Measurements from ENCODE around the gene CD300LG. TPM values are rescaled to one million over a fixed set of nuclear protein-coding genes. Genes with fewer than 3 reads are reported as not detected.
A peak's percentile ranks its signal among the peaks of the same experiment; 100 is the strongest.

CD300LG gene
- total RNA-seq, 1 donor from 2014 or later, result 1.6 TPM

DNA sequence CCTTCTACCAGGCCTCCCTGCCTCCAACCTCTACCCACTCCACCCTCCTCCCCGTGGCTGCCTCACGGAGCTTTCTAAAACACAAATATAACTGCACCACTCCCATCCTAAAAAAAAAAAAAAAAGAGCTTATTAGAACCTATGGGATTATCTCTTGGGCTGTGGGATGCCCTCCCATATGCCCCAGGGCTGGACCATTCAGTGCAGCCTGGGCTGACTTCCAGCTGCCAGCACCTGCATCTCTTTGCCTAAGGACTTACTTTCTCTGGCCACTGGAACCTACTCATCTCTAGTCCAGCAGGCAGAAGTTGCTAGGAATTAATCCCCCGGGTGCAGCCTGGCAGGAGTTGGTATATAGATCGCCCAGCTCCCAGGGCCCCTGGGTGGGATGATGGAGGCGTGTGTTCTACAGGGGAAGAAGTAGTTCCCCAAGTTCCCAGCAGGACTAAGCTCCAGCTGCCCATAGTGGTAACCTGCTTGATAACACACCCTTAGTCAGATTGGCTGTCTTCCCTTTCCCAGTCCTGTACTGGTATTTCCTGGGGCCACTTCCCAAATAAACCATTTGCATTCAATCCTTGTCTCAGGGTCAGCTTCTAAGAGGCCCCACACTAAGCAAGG is 24.3 kb upstream of the CD300LG start:
- Histone ChIP-seq H3K4me3 (ENCODE audit: low read length in 3 of 3) (no peak overlapping the region), H3K9me3 (ENCODE audit: control insufficient read depth in 3 of 3, low read length in 3 of 3) (no peaks in the 10 kb centered on the region), H3K9ac (ENCODE audit: low read depth in 1 of 3, low read length in 3 of 3) (no peak overlapping the region), H3K36me3 (ENCODE audit: control insufficient read depth in 3 of 3, insufficient read depth in 3 of 3, low read length in 3 of 3) (peaks cover 0 to 3% (median 0%) of the 10 kb centered on the region in 3 donors), H3K4me1 (ENCODE audit: control insufficient read depth in 3 of 3, insufficient read depth in 3 of 3, low read length in 3 of 3) (no peaks in the 10 kb centered on the region), H3K27ac (ENCODE audit: low read depth, low read length) (no peak overlapping the region), H3K27me3 (ENCODE audit: control insufficient read depth in 3 of 3, insufficient read depth in 3 of 3, low read length in 3 of 3) (no peaks in the 10 kb centered on the region)

DNA sequence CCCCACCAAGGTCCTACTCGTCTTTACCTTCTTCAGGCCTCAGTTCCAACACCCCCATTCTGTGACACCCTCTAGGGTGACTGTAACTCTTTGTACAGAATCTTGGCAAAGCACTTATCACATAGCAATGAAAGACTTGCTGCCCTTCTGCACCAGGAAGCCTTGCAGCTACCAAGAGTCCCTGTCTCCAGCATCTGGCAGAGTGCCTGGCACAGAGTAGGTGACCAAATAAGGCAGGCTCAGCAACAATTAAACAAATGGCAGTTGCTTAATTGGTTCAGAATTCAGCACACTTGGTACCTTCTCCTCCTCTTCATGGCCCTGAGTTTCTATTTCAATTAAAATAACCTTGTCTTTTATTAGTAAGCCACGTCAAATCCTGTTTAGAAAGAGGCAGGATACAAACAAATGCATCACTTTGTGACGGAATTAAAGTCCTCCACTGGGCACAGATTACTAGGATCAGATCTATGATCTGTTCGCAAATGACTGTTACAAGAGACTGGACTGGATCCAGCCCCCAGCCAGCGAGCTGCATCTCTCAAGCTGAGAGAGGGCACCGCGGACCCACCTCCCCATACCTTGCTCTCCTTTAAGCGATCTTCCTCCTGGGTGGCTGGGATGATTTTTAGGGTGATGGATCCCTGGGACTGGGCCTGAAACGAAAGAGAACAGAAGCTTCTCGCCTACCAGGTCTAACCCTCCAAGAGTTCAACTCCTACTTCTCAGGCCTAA is 23.5 kb upstream of the CD300LG start:
- H3K4me1 ChIP-seq (ENCODE audit: control insufficient read depth in 3 of 3, insufficient read depth in 3 of 3, low read length in 3 of 3), result no peaks in the 10 kb centered on the region

DNA sequence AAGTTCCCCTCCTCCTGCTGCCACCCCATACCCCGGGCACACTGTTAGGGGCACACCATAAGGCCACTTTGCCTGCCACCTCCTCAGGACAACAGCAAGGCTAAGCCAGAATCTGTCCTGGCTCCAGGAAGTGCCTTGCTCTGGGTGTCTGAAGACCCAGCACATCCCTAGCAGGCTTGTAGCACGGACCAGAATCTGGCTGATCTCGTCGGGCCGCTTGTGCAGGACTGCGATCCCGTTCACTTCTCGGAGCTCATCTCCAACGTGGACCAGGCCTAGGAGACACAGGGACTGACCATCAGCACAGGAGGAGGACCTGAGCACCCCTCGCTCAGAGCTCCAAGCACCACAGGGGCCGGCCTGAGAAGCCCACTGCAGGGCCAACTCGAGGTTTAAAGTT is 21.4 kb upstream of the CD300LG start:
- H3K27me3 ChIP-seq (ENCODE audit: control insufficient read depth in 3 of 3, insufficient read depth in 3 of 3, low read length in 3 of 3), result no peaks in the 10 kb centered on the region
- no peak overlapping the region for H3K27ac ChIP-seq (ENCODE audit: low read depth, low read length)
- no peaks in the 10 kb centered on the region for H3K4me1 ChIP-seq (ENCODE audit: control insufficient read depth in 3 of 3, insufficient read depth in 3 of 3, low read length in 3 of 3)
- H3K4me3 ChIP-seq (ENCODE audit: low read length in 3 of 3), result no peak overlapping the region
- peaks cover 0 to 3% (median 0%) of the 10 kb centered on the region in 3 donors for H3K36me3 ChIP-seq (ENCODE audit: control insufficient read depth in 3 of 3, insufficient read depth in 3 of 3, low read length in 3 of 3)
- H3K9me3 ChIP-seq (ENCODE audit: control insufficient read depth in 3 of 3, low read length in 3 of 3), result no peaks in the 10 kb centered on the region
- no peak overlapping the region for H3K9ac ChIP-seq (ENCODE audit: low read depth in 1 of 3, low read length in 3 of 3)

More for the DNA sequence above, 23.5 kb upstream of the CD300LG start:
- no peaks in the 10 kb centered on the region for H3K27me3 ChIP-seq (ENCODE audit: control insufficient read depth in 3 of 3, insufficient read depth in 3 of 3, low read length in 3 of 3)
- no peaks in the 10 kb centered on the region for H3K9me3 ChIP-seq (ENCODE audit: control insufficient read depth in 3 of 3, low read length in 3 of 3)
- no peak overlapping the region for H3K4me3 ChIP-seq (ENCODE audit: low read length in 3 of 3)
- H3K9ac ChIP-seq (ENCODE audit: low read depth in 1 of 3, low read length in 3 of 3), result no peak overlapping the region
- H3K27ac ChIP-seq (ENCODE audit: low read depth, low read length), result no peak overlapping the region
- peaks cover 0 to 3% (median 0%) of the 10 kb centered on the region in 3 donors for H3K36me3 ChIP-seq (ENCODE audit: control insufficient read depth in 3 of 3, insufficient read depth in 3 of 3, low read length in 3 of 3)

DNA sequence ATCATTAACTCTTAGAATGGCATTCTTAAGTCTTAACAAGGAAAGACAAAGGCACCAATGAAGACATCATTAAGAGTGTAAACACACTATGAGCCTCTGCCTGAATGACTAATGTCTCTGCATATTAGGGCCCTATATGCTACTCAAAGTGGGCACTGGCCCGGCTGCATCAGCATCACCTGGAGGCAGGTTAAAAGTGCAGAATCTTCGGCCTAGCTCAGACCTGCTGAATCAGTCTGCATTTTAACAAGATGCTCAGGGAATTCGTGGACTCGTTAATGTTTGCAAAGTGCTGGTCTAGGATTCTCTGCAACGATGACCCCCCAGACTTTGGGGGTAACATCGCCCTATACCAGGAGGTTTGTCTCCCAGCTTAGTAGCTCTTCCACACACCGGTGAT is 20.8 kb upstream of the CD300LG start:
- H3K27me3 ChIP-seq (ENCODE audit: control insufficient read depth in 3 of 3, insufficient read depth in 3 of 3, low read length in 3 of 3), result no peaks in the 10 kb centered on the region
- H3K9me3 ChIP-seq (ENCODE audit: control insufficient read depth in 3 of 3, low read length in 3 of 3), result no peaks in the 10 kb centered on the region
- peaks cover 0 to 2% (median 0%) of the 10 kb centered on the region in 3 donors for H3K36me3 ChIP-seq (ENCODE audit: control insufficient read depth in 3 of 3, insufficient read depth in 3 of 3, low read length in 3 of 3)
- H3K4me3 ChIP-seq (ENCODE audit: low read length in 3 of 3), result no peak overlapping the region
- no peaks in the 10 kb centered on the region for H3K4me1 ChIP-seq (ENCODE audit: control insufficient read depth in 3 of 3, insufficient read depth in 3 of 3, low read length in 3 of 3)
- H3K27ac ChIP-seq (ENCODE audit: low read depth, low read length), result no peak overlapping the region
- H3K9ac ChIP-seq (ENCODE audit: low read depth in 1 of 3, low read length in 3 of 3), result no peak overlapping the region

DNA sequence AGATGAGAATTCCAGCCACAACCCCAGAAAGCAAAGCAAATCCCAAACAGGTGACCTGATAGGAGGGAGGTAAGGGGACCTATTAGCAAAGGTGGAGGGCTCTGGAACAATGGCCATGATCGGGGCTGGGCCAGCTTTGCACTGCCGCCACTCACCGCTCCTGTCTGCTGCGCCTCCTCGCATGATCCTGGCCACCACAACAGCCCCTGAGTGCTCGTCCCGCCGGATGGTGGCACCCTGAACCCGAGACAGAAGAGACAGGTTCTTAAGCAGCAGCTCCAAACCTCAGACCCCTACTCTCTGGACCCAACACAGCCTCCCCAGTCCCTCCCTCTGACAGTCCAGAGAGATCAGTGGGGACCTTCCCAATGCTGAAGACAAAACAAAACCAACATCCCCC is 19.4 kb upstream of the CD300LG start:
- peaks cover 0 to 2% (median 0%) of the 10 kb centered on the region in 3 donors for H3K36me3 ChIP-seq (ENCODE audit: control insufficient read depth in 3 of 3, insufficient read depth in 3 of 3, low read length in 3 of 3)
- no peak overlapping the region for H3K4me3 ChIP-seq (ENCODE audit: low read length in 3 of 3)
- H3K9ac ChIP-seq (ENCODE audit: low read depth in 1 of 3, low read length in 3 of 3), result no peak overlapping the region
- H3K27ac ChIP-seq (ENCODE audit: low read depth, low read length), result no peak overlapping the region
- H3K4me1 ChIP-seq (ENCODE audit: control insufficient read depth in 3 of 3, insufficient read depth in 3 of 3, low read length in 3 of 3), result peaks cover 3 to 4% (median 3%) of the 10 kb centered on the region in 3 donors
- peaks cover 0 to 2% (median 0%) of the 10 kb centered on the region in 3 donors for H3K27me3 ChIP-seq (ENCODE audit: control insufficient read depth in 3 of 3, insufficient read depth in 3 of 3, low read length in 3 of 3)
- H3K9me3 ChIP-seq (ENCODE audit: control insufficient read depth in 3 of 3, low read length in 3 of 3), result no peaks in the 10 kb centered on the region

DNA sequence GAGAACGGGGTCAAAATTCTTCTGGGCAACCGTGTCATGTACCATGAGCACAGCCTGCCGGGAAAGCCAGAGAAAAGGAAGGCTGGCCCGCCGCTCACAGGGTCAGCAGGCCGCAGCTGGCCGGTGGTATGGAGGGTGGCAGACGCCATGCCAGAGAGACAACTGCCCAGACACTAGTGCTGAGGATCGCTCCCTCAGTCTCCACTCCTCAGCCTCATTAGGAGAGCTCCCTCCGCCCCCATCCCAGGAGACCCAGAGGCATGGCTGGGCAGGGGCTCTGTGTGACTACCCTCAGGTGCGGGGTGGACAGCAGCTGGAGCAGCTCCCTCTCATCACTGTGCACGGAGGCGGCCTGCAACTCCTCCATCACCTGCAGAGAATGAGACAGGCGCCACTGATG is 17.2 kb upstream of the CD300LG start:
- H3K36me3 ChIP-seq (ENCODE audit: control insufficient read depth in 3 of 3, insufficient read depth in 3 of 3, low read length in 3 of 3), result peaks cover 0 to 2% (median 0%) of the 10 kb centered on the region in 3 donors
- H3K9me3 ChIP-seq (ENCODE audit: control insufficient read depth in 3 of 3, low read length in 3 of 3), result no peaks in the 10 kb centered on the region
- peaks cover 0 to 16% (median 0%) of the 10 kb centered on the region in 3 donors for H3K27me3 ChIP-seq (ENCODE audit: control insufficient read depth in 3 of 3, insufficient read depth in 3 of 3, low read length in 3 of 3)
- H3K9ac ChIP-seq (ENCODE audit: low read depth in 1 of 3, low read length in 3 of 3), result no peak overlapping the region
- H3K4me1 ChIP-seq (ENCODE audit: control insufficient read depth in 3 of 3, insufficient read depth in 3 of 3, low read length in 3 of 3), result peaks cover 9 to 12% (median 10%) of the 10 kb centered on the region in 3 donors
- H3K4me3 ChIP-seq (ENCODE audit: low read length in 3 of 3), result no peak overlapping the region
- no peak overlapping the region for H3K27ac ChIP-seq (ENCODE audit: low read depth, low read length)

DNA sequence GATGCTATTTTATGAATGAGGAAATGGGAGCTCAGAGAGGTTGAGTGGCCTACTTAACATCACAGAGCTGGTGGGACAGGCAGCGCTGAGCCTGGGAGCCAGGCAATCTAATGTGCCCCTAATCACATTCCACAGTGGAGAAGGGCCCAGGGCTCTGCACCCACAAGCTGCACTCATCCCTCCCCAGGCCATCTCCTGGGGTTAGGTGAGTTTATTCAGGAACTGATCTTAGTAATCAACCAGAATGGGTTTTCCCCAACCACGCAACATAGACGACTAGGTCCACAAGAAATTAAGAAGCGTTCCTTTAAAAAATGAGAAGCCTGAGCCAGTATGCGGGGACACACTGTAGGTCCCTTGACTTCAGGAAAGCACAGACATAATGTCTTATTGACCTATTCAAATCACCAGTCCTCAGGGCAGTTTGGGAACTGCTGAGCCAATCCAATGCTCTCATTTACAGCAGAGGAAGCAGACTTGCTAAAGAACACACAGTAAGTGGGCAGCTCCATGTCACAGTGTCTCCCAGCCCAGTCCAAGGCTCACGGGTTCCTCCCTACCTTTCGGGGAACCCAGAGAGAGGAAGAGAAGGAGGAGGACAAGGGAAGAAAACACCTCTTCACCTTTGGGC is 16.4 kb upstream of the CD300LG start:
- Histone ChIP-seq H3K36me3 (ENCODE audit: control insufficient read depth in 3 of 3, insufficient read depth in 3 of 3, low read length in 3 of 3) (no peaks in the 10 kb centered on the region), H3K9me3 (ENCODE audit: control insufficient read depth in 3 of 3, low read length in 3 of 3) (no peaks in the 10 kb centered on the region), H3K27ac (ENCODE audit: low read depth, low read length) (no peak overlapping the region), H3K9ac (ENCODE audit: low read depth in 1 of 3, low read length in 3 of 3) (no peak overlapping the region), H3K4me3 (ENCODE audit: low read length in 3 of 3) (no peak overlapping the region), H3K4me1 (ENCODE audit: control insufficient read depth in 3 of 3, insufficient read depth in 3 of 3, low read length in 3 of 3) (peaks cover 9 to 12% (median 10%) of the 10 kb centered on the region in 3 donors), H3K27me3 (ENCODE audit: control insufficient read depth in 3 of 3, insufficient read depth in 3 of 3, low read length in 3 of 3) (peaks cover 0 to 16% (median 0%) of the 10 kb centered on the region in 3 donors)

DNA sequence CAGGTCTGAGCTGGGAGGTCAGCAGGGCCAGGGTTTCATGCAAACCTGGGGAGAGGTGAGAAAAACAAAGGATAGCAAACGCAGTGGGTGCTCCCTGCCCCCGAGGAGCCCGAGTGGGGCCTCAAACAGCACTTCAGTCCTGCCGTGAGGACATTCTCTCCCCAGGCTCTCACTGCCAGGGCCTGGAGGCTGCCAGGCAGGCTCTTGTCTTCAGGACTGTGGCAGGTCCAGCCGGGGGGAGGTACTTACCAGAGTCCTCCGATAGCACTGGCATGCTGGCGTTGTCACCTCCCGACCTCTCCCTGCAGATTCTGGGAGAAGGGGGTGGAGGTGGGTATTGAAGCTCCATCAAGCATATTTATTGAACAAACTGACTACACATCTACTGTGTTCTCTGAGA is 15.3 kb upstream of the CD300LG start:
- H3K9ac ChIP-seq (ENCODE audit: low read depth in 1 of 3, low read length in 3 of 3), result no peak overlapping the region
- no peaks in the 10 kb centered on the region for H3K36me3 ChIP-seq (ENCODE audit: control insufficient read depth in 3 of 3, insufficient read depth in 3 of 3, low read length in 3 of 3)
- H3K27me3 ChIP-seq (ENCODE audit: control insufficient read depth in 3 of 3, insufficient read depth in 3 of 3, low read length in 3 of 3), result peaks cover 0 to 16% (median 0%) of the 10 kb centered on the region in 3 donors
- peaks cover 9 to 12% (median 10%) of the 10 kb centered on the region in 3 donors for H3K4me1 ChIP-seq (ENCODE audit: control insufficient read depth in 3 of 3, insufficient read depth in 3 of 3, low read length in 3 of 3)
- H3K27ac ChIP-seq (ENCODE audit: low read depth, low read length), result no peak overlapping the region
- H3K4me3 ChIP-seq (ENCODE audit: low read length in 3 of 3), result no peak overlapping the region
- no peaks in the 10 kb centered on the region for H3K9me3 ChIP-seq (ENCODE audit: control insufficient read depth in 3 of 3, low read length in 3 of 3)

DNA sequence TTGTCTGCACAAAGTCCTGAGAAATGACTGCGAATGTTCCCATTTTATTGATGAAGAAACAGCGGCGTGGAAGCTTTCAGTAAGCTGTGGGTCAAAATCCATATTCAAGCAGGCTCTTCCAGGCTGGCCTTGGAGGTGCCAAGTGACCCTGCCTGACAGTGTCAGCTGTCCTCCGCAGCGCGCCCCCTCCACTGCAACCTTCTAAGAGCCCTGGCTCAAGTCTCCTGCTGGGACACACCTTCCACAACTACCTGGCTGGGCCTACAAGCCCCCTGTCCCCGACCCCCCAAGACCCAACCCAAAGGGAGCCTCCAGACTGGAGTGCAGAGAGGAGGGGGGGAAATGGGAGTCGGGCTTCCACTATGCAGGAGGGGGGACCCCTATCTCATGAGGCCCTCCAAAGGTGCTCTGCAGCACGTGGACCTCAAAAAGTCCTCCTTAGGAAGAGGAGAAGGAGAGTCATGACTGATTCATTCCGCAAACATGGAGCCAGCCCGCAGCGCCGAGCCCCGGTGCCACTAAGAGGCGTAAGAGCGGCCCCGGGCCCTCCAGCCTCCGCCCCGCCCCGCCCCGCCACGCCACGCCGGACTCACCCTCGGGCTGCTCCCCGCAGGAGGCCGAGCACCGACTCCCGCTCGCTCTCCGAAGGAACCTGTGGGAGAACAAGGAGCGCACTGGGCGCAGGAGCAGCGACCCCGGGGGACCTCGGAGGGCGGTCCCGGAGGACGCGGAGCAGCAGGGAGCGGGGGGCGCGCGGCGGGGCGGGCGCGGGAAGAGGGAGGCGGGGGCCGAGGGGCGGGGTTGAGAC is 14.6 kb upstream of the CD300LG start:
- Histone ChIP-seq H3K4me1 (ENCODE audit: control insufficient read depth in 3 of 3, insufficient read depth in 3 of 3, low read length in 3 of 3) (peaks cover 9 to 12% (median 10%) of the 10 kb centered on the region in 3 donors), H3K36me3 (ENCODE audit: control insufficient read depth in 3 of 3, insufficient read depth in 3 of 3, low read length in 3 of 3) (no peaks in the 10 kb centered on the region), H3K4me3 (ENCODE audit: low read length in 3 of 3) (peak overlapping the region; percentile 52 to 60 (median 58)), H3K27me3 (ENCODE audit: control insufficient read depth in 3 of 3, insufficient read depth in 3 of 3, low read length in 3 of 3) (peaks cover 0 to 16% (median 0%) of the 10 kb centered on the region in 3 donors), H3K27ac (ENCODE audit: low read depth, low read length) (no peak overlapping the region), H3K9me3 (ENCODE audit: control insufficient read depth in 3 of 3, low read length in 3 of 3) (no peaks in the 10 kb centered on the region), H3K9ac (ENCODE audit: low read depth in 1 of 3, low read length in 3 of 3) (peak overlapping the region in 2 of 3 donors; percentile 10 to 69)

Data from skeletal muscle tissue (tissue), 4 donors.